Dendritic cell treated with granulocyte-macrophage colony-stimulating factor and Interleukin-4, amounts not matched to agents 40 ng/mL and 50 ng/mL, for 4 days (primary cell): ENCODE results near the gene SMC5.
"Not testable (repeated sequence)": the region's sequence is repeated elsewhere in the genome, so short reads cannot be mapped to it uniquely, and the experiment has no call there.

Experiments used
- H3K27ac Mint-ChIP-seq: one replicate; pipeline ENCODE4 v1.8.0; 2022; ENCODE audit warnings: mild to moderate bottlenecking, mixed read lengths
- H3K27me3 Mint-ChIP-seq: one replicate; pipeline ENCODE4 v1.8.0; 2022; ENCODE audit warnings: mild to moderate bottlenecking, mixed read lengths
- H3K36me3 Mint-ChIP-seq: one replicate; pipeline ENCODE4 v1.8.0; 2022; ENCODE audit warnings: low read depth, mixed read lengths
- H3K4me1 Mint-ChIP-seq: one replicate; pipeline ENCODE4 v1.8.0; 2022; ENCODE audit warnings: low read depth, mixed read lengths
- H3K4me3 Mint-ChIP-seq: one replicate; pipeline ENCODE4 v1.8.0; 2022; ENCODE audit warnings: mild to moderate bottlenecking, moderate library complexity, mixed read lengths
- H3K9me3 Mint-ChIP-seq: one replicate; pipeline ENCODE4 v1.8.0; 2022; ENCODE audit warnings: mixed read lengths
- intact Hi-C: fragments of 100-400 bp; cut with micrococcal nuclease; formaldehyde crosslinking; loops from one replicate; pipeline ENCODE4 v1.15.0; 2022

SMC5 gene

GRCh38 chr9:70285981-70286598, 27.3 kb downstream of the SMC5 start:
- intact Hi-C loops, result no loop called here
- Mint-ChIP-seq H3K36me3 (peaks cover 70% of the 10 kb centered on the region), H3K27me3 (no peaks in the 10 kb centered on the region), H3K4me1 (peaks cover 9% of the 10 kb centered on the region), H3K27ac (no peak overlapping the region), H3K4me3 (no peak overlapping the region), H3K9me3 (no peaks in the 10 kb centered on the region)

GRCh38 chr9:70290626-70291025, 31.8 kb downstream of the SMC5 start:
- no peaks in the 10 kb centered on the region for H3K9me3 Mint-ChIP-seq
- H3K36me3 Mint-ChIP-seq, result peaks cover 62% of the 10 kb centered on the region
- peaks cover 9% of the 10 kb centered on the region for H3K4me1 Mint-ChIP-seq
- H3K27me3 Mint-ChIP-seq, result no peaks in the 10 kb centered on the region
- H3K27ac Mint-ChIP-seq, result no peak overlapping the region
- intact Hi-C loops, result no loop called here
- no peak overlapping the region for H3K4me3 Mint-ChIP-seq

- Mint-ChIP-seq H3K4me3 (no peak overlapping the region), H3K9me3 (no peaks in the 10 kb centered on the region), H3K27ac (no peak overlapping the region), H3K27me3 (no peaks in the 10 kb centered on the region), H3K4me1 (peaks cover 9% of the 10 kb centered on the region), H3K36me3 (peaks cover 57% of the 10 kb centered on the region)
- intact Hi-C loops, result no loop called here
These were observed 32.7 kb downstream of the SMC5 start for GRCh38 chr9:70291446-70291845.

- Mint-ChIP-seq H3K9me3 (no peaks in the 10 kb centered on the region), H3K4me3 (no peak overlapping the region), H3K36me3 (peaks cover 49% of the 10 kb centered on the region), H3K27me3 (no peaks in the 10 kb centered on the region), H3K27ac (no peak overlapping the region), H3K4me1 (peaks cover 9% of the 10 kb centered on the region)
- intact Hi-C loops, result no loop called here
These were observed 33.5 kb downstream of the SMC5 start for GRCh38 chr9:70292253-70292652.

- intact Hi-C loops, result no loop called here
- no peak overlapping the region for H3K27ac Mint-ChIP-seq
- no peaks in the 10 kb centered on the region for H3K9me3 Mint-ChIP-seq
- H3K4me1 Mint-ChIP-seq, result peaks cover 6% of the 10 kb centered on the region
- no peak overlapping the region for H3K4me3 Mint-ChIP-seq
- no peaks in the 10 kb centered on the region for H3K27me3 Mint-ChIP-seq
- H3K36me3 Mint-ChIP-seq, result peaks cover 47% of the 10 kb centered on the region
These were observed 34.4 kb downstream of the SMC5 start for GRCh38 chr9:70293214-70293613.

GRCh38 chr9:70297141-70297540, 38.4 kb downstream of the SMC5 start:
- intact Hi-C loops, result no loop called here
- Mint-ChIP-seq H3K4me3 (no peak overlapping the region), H3K27ac (no peak overlapping the region), H3K9me3 (no peaks in the 10 kb centered on the region), H3K27me3 (no peaks in the 10 kb centered on the region), H3K4me1 (no peaks in the 10 kb centered on the region), H3K36me3 (peaks cover 69% of the 10 kb centered on the region)

GRCh38 chr9:70298245-70298771, 39.5 kb downstream of the SMC5 start:
- Mint-ChIP-seq H3K9me3 (no peaks in the 10 kb centered on the region), H3K36me3 (peaks cover 78% of the 10 kb centered on the region), H3K27ac (no peak overlapping the region), H3K27me3 (no peaks in the 10 kb centered on the region), H3K4me1 (no peaks in the 10 kb centered on the region), H3K4me3 (no peak overlapping the region)
- intact Hi-C loops, result no loop called here

GRCh38 chr9:70303268-70303667, 44.5 kb downstream of the SMC5 start:
- Mint-ChIP-seq H3K4me3 (no peak overlapping the region), H3K27me3 (no peaks in the 10 kb centered on the region), H3K4me1 (no peaks in the 10 kb centered on the region), H3K27ac (no peak overlapping the region), H3K9me3 (no peaks in the 10 kb centered on the region), H3K36me3 (peaks cover 88% of the 10 kb centered on the region)
- intact Hi-C loops, result loop anchor here (2.0 kb wide), 1 partner anchor 20 kb away; no protein-coding TSS in a partner anchor

- no peaks in the 10 kb centered on the region for H3K27me3 Mint-ChIP-seq
- no peaks in the 10 kb centered on the region for H3K4me1 Mint-ChIP-seq
- no peaks in the 10 kb centered on the region for H3K9me3 Mint-ChIP-seq
- H3K36me3 Mint-ChIP-seq, result peaks cover 88% of the 10 kb centered on the region
- no peak overlapping the region for H3K4me3 Mint-ChIP-seq
- intact Hi-C loops, result no loop called here
- H3K27ac Mint-ChIP-seq, result no peak overlapping the region
These were observed 46.0 kb downstream of the SMC5 start for GRCh38 chr9:70304810-70305209.

- Mint-ChIP-seq H3K4me1 (no peaks in the 10 kb centered on the region), H3K4me3 (no peak overlapping the region), H3K9me3 (no peaks in the 10 kb centered on the region), H3K27ac (no peak overlapping the region), H3K36me3 (peaks cover 64% of the 10 kb centered on the region), H3K27me3 (no peaks in the 10 kb centered on the region)
- intact Hi-C loops, result no loop called here
These were observed 56.6 kb downstream of the SMC5 start for GRCh38 chr9:70315389-70315788.

- intact Hi-C loops, result no loop called here
- H3K27ac Mint-ChIP-seq, result no peak overlapping the region
- H3K36me3 Mint-ChIP-seq, result peaks cover 66% of the 10 kb centered on the region
- no peaks in the 10 kb centered on the region for H3K27me3 Mint-ChIP-seq
- no peaks in the 10 kb centered on the region for H3K4me1 Mint-ChIP-seq
- H3K9me3 Mint-ChIP-seq, result no peaks in the 10 kb centered on the region
- no peak overlapping the region for H3K4me3 Mint-ChIP-seq
These were observed 59.2 kb downstream of the SMC5 start for GRCh38 chr9:70318002-70318401.

- Mint-ChIP-seq H3K4me3 (no peak overlapping the region), H3K27me3 (no peaks in the 10 kb centered on the region), H3K4me1 (no peaks in the 10 kb centered on the region), H3K27ac (no peak overlapping the region), H3K9me3 (no peaks in the 10 kb centered on the region), H3K36me3 (peaks cover 83% of the 10 kb centered on the region)
- intact Hi-C loops, result no loop called here
These were observed 63.3 kb downstream of the SMC5 start for GRCh38 chr9:70322096-70322495.

GRCh38 chr9:70324963-70325362, 66.2 kb downstream of the SMC5 start:
- Mint-ChIP-seq H3K9me3 (peaks cover 25% of the 10 kb centered on the region), H3K4me1 (peaks cover 7% of the 10 kb centered on the region), H3K36me3 (peaks cover 93% of the 10 kb centered on the region), H3K27ac (no peak overlapping the region), H3K27me3 (no peaks in the 10 kb centered on the region), H3K4me3 (no peak overlapping the region)
- intact Hi-C loops, result loop anchor here (5.0 kb wide), 1 partner anchor 48 kb away; no protein-coding TSS in a partner anchor

GRCh38 chr9:70328625-70329024, 69.8 kb downstream of the SMC5 start:
- H3K4me1 Mint-ChIP-seq, H3K27me3 Mint-ChIP-seq, H3K27ac Mint-ChIP-seq, H3K4me3 Mint-ChIP-seq: not testable (repeated sequence)
- intact Hi-C loops, result loop anchor here (5.0 kb wide), 1 partner anchor 51 kb away; no protein-coding TSS in a partner anchor
- H3K36me3 Mint-ChIP-seq, result peaks cover 68% of the 10 kb centered on the region
- peaks cover 25% of the 10 kb centered on the region for H3K9me3 Mint-ChIP-seq

- Mint-ChIP-seq H3K36me3 (peaks cover 35% of the 10 kb centered on the region), H3K9me3 (peaks cover 6% of the 10 kb centered on the region)
These were observed 81.8 kb downstream of the SMC5 start for GRCh38 chr9:70340572-70340971.

More at GRCh38 chr9:70340572-70340971, 81.8 kb downstream of the SMC5 start:
- Mint-ChIP-seq H3K27me3 (no peaks in the 10 kb centered on the region), H3K27ac (no peak overlapping the region), H3K4me1 (no peaks in the 10 kb centered on the region), H3K4me3 (no peak overlapping the region)
- intact Hi-C loops, result loop anchor here (2.0 to 10.0 kb wide), 3 partner anchors 54 to 262 kb away; no protein-coding TSS in a partner anchor
